Gastrocnemius medialis (tissue), 4 donors: ENCODE data around the gene IDH2.

Experiments used
- CTCF ChIP-seq, 5 experiments: fragments of 450-650 bp in 3 of 5; fragments of 200-600 bp in 2 of 5; sonication (generic) in 2 of 5; IDR thresholded peaks in 4 of 5; conservative IDR thresholded peaks in 1 of 5; 1 replicate in 4 of 5; 2 replicates in 1 of 5; pipeline ENCODE4 v1.5.1; 2016 to 2019; ENCODE audit warnings: antibody characterized with exemption in 5 of 5, mild to moderate bottlenecking in 3 of 5, moderate library complexity in 3 of 5
- POLR2A ChIP-seq, 2 donors: fragments of 450-650 bp; IDR thresholded peaks; one replicate each; pipeline ENCODE4 v1.6.1; 2017; ENCODE audit warnings: antibody characterized with exemption in 2 of 2, mild to moderate bottlenecking in 2 of 2, moderate library complexity in 2 of 2

GRCh38 chr15:90060797-90061196, 41.5 kb downstream of the IDH2 start:
- TF ChIP-seq POLR2A (IDR thresholded peaks at IDR 0.05) = no peak
- TF ChIP-seq CTCF (IDR thresholded peaks at IDR 0.05 in 4 of 5, conservative IDR thresholded peaks at IDR 0.05 in 1 of 5) = no peak
